ENCODE data around the gene RGS7. TPM values are rescaled to one million over a fixed set of nuclear protein-coding genes. Genes with fewer than 3 reads are reported as not detected.

The RGS7 gene
- total RNA-seq, 1 experiment from 2014 or later = 1.5 TPM

- Histone ChIP-seq H3K27me3 (ENCODE audit: insufficient read depth, low read length) (no peaks in the 10 kb centered on the region), H3K9me3 (ENCODE audit: control insufficient read depth, low read depth, low read length) (no peaks in the 10 kb centered on the region), H3K4ac (ENCODE audit: low read depth, low read length) (no peak overlapping the region), H3K23me2 (ENCODE audit: insufficient read length, low read depth, low read length, poor library complexity, severe bottlenecking) (no peaks in the 10 kb centered on the region), H3K4me1 (ENCODE audit: insufficient read depth, low read length) (no peaks in the 10 kb centered on the region), H3K79me1 (ENCODE audit: insufficient read depth, low read depth, low read length, poor library complexity, severe bottlenecking) (no peaks in the 10 kb centered on the region), H4K5ac (ENCODE audit: insufficient read length, low read depth, low read length) (no peak overlapping the region), H2BK15ac (ENCODE audit: low read depth, low read length) (no peak overlapping the region), H3K14ac (ENCODE audit: insufficient read depth, low read length) (no peak overlapping the region), H4K8ac (replicated peaks; ENCODE audit: insufficient read length, low read depth, low read length) (no peak overlapping the region), H3K56ac (ENCODE audit: insufficient read length, low read depth, low read length) (no peak overlapping the region), H2AFZ (ENCODE audit: low read length) (no peak overlapping the region), H4K20me1 (ENCODE audit: control insufficient read depth, insufficient read depth, insufficient read length) (no peaks in the 10 kb centered on the region), H3K9ac (ENCODE audit: extremely low read depth, insufficient read length, low read length) (no peak overlapping the region), H3K4me2 (ENCODE audit: insufficient read depth, insufficient read length, low read length) (no peak overlapping the region), H2AK5ac (ENCODE audit: insufficient read length, low read length) (no peak overlapping the region), H2BK20ac (ENCODE audit: low read depth, low read length, poor library complexity, severe bottlenecking) (no peak overlapping the region), H3K18ac (ENCODE audit: insufficient read length, low read depth, low read length) (no peak overlapping the region), H2BK5ac (ENCODE audit: insufficient read length, low read length) (no peak overlapping the region), H2BK120ac (ENCODE audit: low read depth, low read length, poor library complexity, severe bottlenecking) (no peak overlapping the region), H3K79me2 (ENCODE audit: insufficient read depth, low read length) (no peaks in the 10 kb centered on the region), H3T11ph (ENCODE audit: low read length) (no peak overlapping the region), H3K27ac (ENCODE audit: insufficient read length, low read depth, low read length) (no peak overlapping the region), H2BK12ac (ENCODE audit: insufficient read length, low read depth, low read length) (no peak overlapping the region), H4K91ac (ENCODE audit: insufficient read length, low read depth, low read length) (no peak overlapping the region), H3K23ac (ENCODE audit: insufficient read length, low read depth, low read length) (no peak overlapping the region)
- no peaks in the 10 kb centered on the region for H3K9me3 Mint-ChIP-seq
- no peaks in the 10 kb centered on the region for H3K27me3 Mint-ChIP-seq (ENCODE audit: low read depth)
- no peak for TF ChIP-seq CTCF (conservative IDR thresholded peaks at IDR 0.05)
- no peak overlapping the region for H3K4me3 Mint-ChIP-seq
- peak overlapping the region in 1 of 3 experiments; percentile 71; a peak in 2 of 7 replicates for H3K27ac Mint-ChIP-seq
- H3K36me3 Mint-ChIP-seq (ENCODE audit: insufficient read depth in 1 of 3, low read depth in 3 of 3) = no peaks in the 10 kb centered on the region
- peaks cover 3 to 7% of the 10 kb centered on the region in 2 experiments for H3K4me1 Mint-ChIP-seq
- no peak for DNase-seq
- WGBS (ENCODE audit: extremely low coverage, insufficient read length, low lambda C conversion rate) = no CpG with 5 or more reads among the region's 1 CpG
Observed at GRCh38 chr1:240914506-240914905, 442.5 kb downstream of the RGS7 start.
